K562 (cell line): ENCODE measurements around the gene TAGLN3. TPM values are rescaled to one million over a fixed set of nuclear protein-coding genes. Genes with fewer than 3 reads are reported as not detected.

Experiments
- ATAC-seq: fragments of 200-7000 bp; cut with Tn5 transposase; 3 replicates; pipeline ENCODE4 v1.9.1; 2020; ENCODE audit warnings: moderate library complexity
- BruUV-seq: library from RNA; stranded (reverse); fragments of 400-500 nt; replicated peaks from 2 replicates; lab custom pipeline; 2021; lab: Mats Ljungman, UMichigan
- CTCF ChIA-PET: fragments of 300-600 bp; formaldehyde crosslinking; extraction: SDS; loops from one replicate; lab custom pipeline; 2021; ENCODE audit warnings: low intra/inter-chr PET ratio; lab: Yijun Ruan, JAX
- POLR2A ChIA-PET: fragments of 300-600, 350-650 bp; sonication (Branson Sonifier 250); formaldehyde crosslinking; extraction: SDS; loops from one replicate; lab custom pipeline; 2021; ENCODE audit warnings: antibody characterized with exemption, inconsistent platforms; lab: Yijun Ruan, JAX
- DNase-seq, 4 experiments: peaks; one replicate each; pipeline versions ENCODE4 v3.0.0 to v3.0.0-alpha.2; 2011 to 2018; ENCODE audit warnings: low spot score in 3 of 4, mixed read lengths in 3 of 4; ENCODE audit errors: extremely low read depth in 1 of 4
- FAIRE-seq: peaks from 2 replicates; lab custom pipeline; 2011; peaks lifted over from hg19 to GRCh38; lab: Jason Lieb, UNC
- H2AFZ ChIP-seq: 2 replicates; pipeline ENCODE4 v1.6.0; 2011; ENCODE audit warnings: low read depth, low read length, control low read depth, inconsistent platforms
- H3K27ac ChIP-seq: fragments of 200-600 bp; 3 replicates; pipeline ENCODE4 v1.8.0; 2011; ENCODE audit warnings: low read depth, mild to moderate bottlenecking, control low read depth, inconsistent platforms, low read length, moderate library complexity, mixed read lengths; ENCODE audit errors: extremely low read depth
- H3K27me3 ChIP-seq, 2 experiments: fragments of 300-600 bp in 1 of 2; 2 replicates in 1 of 2; 3 replicates in 1 of 2; pipeline versions ENCODE4 v1.6.0 to v1.8.0; 2011; ENCODE audit warnings: inconsistent platforms in 2 of 2, low read length in 2 of 2, mild to moderate bottlenecking in 1 of 2, mixed read lengths in 1 of 2, moderate library complexity in 1 of 2; ENCODE audit not compliant: control insufficient read depth in 2 of 2, insufficient read depth in 2 of 2
- H3K36me3 ChIP-seq: fragments of 300-600 bp; 3 replicates; pipeline ENCODE4 v1.8.0; 2011; ENCODE audit warnings: mild to moderate bottlenecking, low read length, inconsistent platforms; ENCODE audit not compliant: control insufficient read depth, insufficient read depth
- H3K4me1 ChIP-seq, 2 experiments: fragments of 200-600 bp in 1 of 2; replicated peaks in 1 of 2; 2 replicates in 1 of 2; 3 replicates in 1 of 2; pipeline versions ENCODE4 v1.5.1 to v1.8.0; 2011; ENCODE audit warnings: inconsistent platforms in 2 of 2, low read length in 2 of 2, mild to moderate bottlenecking in 1 of 2, mixed read lengths in 1 of 2, moderate library complexity in 1 of 2; ENCODE audit not compliant: control insufficient read depth in 2 of 2, insufficient read depth in 2 of 2
- H3K4me2 ChIP-seq: 2 replicates; pipeline ENCODE4 v1.6.1; 2011; ENCODE audit warnings: low read length, control low read depth, inconsistent platforms, mixed read lengths; ENCODE audit not compliant: insufficient read depth
- H3K4me3 ChIP-seq: fragments of 200-600 bp; sonication (generic), shearing (Covaris generic); 2 replicates; pipeline ENCODE4 v1.5.1; 2016; ENCODE audit warnings: control low read depth, inconsistent platforms
- H3K79me2 ChIP-seq: fragments of 200-600 bp; 3 replicates; pipeline ENCODE4 v1.8.0; 2011; ENCODE audit warnings: low read length, inconsistent platforms; ENCODE audit not compliant: control insufficient read depth, insufficient read depth
- H3K9ac ChIP-seq, 2 experiments: 2 replicates each; pipeline versions ENCODE4 v1.6.0 to v1.6.1; 2011; ENCODE audit warnings: low read depth in 2 of 2, low read length in 2 of 2, control low read depth in 1 of 2, inconsistent platforms in 1 of 2, mild to moderate bottlenecking in 1 of 2, mixed read lengths in 1 of 2; ENCODE audit not compliant: insufficient read depth in 1 of 2
- H3K9me1 ChIP-seq: one replicate; pipeline ENCODE4 v1.6.0; 2011; ENCODE audit warnings: inconsistent platforms, mild to moderate bottlenecking, low read length, moderate library complexity; ENCODE audit not compliant: control insufficient read depth, insufficient read depth
- H3K9me3 ChIP-seq: replicated peaks from 2 replicates; pipeline ENCODE4 v1.5.1; 2011; ENCODE audit warnings: low read depth, low read length, inconsistent platforms; ENCODE audit not compliant: control insufficient read depth, insufficient read depth
- H4K20me1 ChIP-seq: replicated peaks from 2 replicates; pipeline ENCODE4 v1.6.1; 2011; ENCODE audit warnings: low read length, inconsistent platforms, mixed read lengths; ENCODE audit not compliant: control insufficient read depth, insufficient read depth
- WGBS: fragments of 100-300 bp; shearing (Covaris generic); methylation state at CpG from one replicate; pipeline ENCODE4 v1.1.6; 2016; ENCODE audit warnings: low coverage, mixed read lengths; ENCODE audit not compliant: insufficient coverage; ENCODE audit errors: missing lambda C conversion rate; 5-methylcytosine and 5-hydroxymethylcytosine counted together
- in situ Hi-C: fragments of 300-500 bp; cut with MboI; formaldehyde crosslinking; loops from 4 replicates; pipeline ENCODE4 v1.15.0; 2018; ENCODE audit warnings: inconsistent platforms, mixed read lengths
- intact Hi-C: fragments of 100-400 bp; cut with micrococcal nuclease; formaldehyde crosslinking; loops from 2 replicates; pipeline ENCODE4 v1.14.2; 2022
- polyA plus RNA-seq, 8 experiments: library from polyadenylated mRNA; depleted of rRNA in 4 of 8; stranded (reverse) in 5 of 8; unstranded in 3 of 8; fragments of >200 nt; fragmentation: Nextera tagmentation in 2 of 8; fragmentation: Illumina TruSeq in 1 of 8; extraction: Ambion mirVana in 2 of 8; extraction: Trizol in 1 of 8; gene quantifications; 2 replicates each; pipeline versions ENCODE4 v1.2.1 to v1.2.3, GENCODE V29; 2011 to 2014; ENCODE audit warnings: inconsistent platforms in 1 of 8, missing spikeins in 1 of 8
- total RNA-seq, 7 experiments: library from RNA; depleted of rRNA in 6 of 7; stranded (reverse); fragments of >200 nt in 6 of 7; fragmentation: Illumina TruSeq in 2 of 7; extraction: Trizol in 2 of 7; gene quantifications; 2 replicates each; pipeline versions ENCODE4 v1.2.1 to v1.2.3, GENCODE V29; 2011 to 2021; ENCODE audit warnings: low replicate concordance in 1 of 7
- TF ChIP-seq, protein P1 (sequence below): sonication (generic); formaldehyde crosslinking; IDR thresholded peaks from 2 replicates; pipeline ENCODE4 v1.8.1; 2023; ENCODE audit warnings: missing genetic modification reagents, mild to moderate bottlenecking, borderline replicate concordance
- TF ChIP-seq, protein P2 (sequence below): fragments of 450-650 bp; formaldehyde crosslinking; IDR thresholded peaks from 2 replicates; pipeline ENCODE4 v1.4.0; 2020; ENCODE audit warnings: mild to moderate bottlenecking, mixed read lengths

The TAGLN3 gene
- total and polyA plus RNA-seq, 9 of the 15 experiments (the other 6 are each of a cell fraction or from before 2014, with no cell fraction given) = 0.06 TPM; not detected in 7

DNA sequence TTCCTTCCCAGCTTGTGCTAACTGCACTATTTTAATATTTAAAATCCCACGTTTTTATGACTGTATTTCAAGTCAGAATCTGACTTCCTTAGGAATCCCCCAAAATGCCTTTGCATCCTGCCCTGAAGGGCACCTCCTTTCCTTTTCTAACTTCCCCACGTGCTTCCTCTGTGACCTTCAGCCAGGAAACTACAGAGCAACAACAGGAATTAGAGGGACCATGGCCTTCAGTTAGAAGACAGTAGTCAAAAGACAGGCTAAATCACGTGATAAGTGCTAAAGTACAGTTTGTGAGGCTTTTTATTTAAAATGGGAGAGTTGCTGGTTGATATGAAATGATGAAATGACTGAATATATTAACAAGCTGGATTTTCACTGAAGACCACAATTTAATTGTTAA is 31.7 kb upstream of the TAGLN3 start:
- no peaks in the 10 kb centered on the region for H3K79me2 ChIP-seq
- in situ Hi-C loops = no loop called here
- TF ChIP-seq, protein P1, sequence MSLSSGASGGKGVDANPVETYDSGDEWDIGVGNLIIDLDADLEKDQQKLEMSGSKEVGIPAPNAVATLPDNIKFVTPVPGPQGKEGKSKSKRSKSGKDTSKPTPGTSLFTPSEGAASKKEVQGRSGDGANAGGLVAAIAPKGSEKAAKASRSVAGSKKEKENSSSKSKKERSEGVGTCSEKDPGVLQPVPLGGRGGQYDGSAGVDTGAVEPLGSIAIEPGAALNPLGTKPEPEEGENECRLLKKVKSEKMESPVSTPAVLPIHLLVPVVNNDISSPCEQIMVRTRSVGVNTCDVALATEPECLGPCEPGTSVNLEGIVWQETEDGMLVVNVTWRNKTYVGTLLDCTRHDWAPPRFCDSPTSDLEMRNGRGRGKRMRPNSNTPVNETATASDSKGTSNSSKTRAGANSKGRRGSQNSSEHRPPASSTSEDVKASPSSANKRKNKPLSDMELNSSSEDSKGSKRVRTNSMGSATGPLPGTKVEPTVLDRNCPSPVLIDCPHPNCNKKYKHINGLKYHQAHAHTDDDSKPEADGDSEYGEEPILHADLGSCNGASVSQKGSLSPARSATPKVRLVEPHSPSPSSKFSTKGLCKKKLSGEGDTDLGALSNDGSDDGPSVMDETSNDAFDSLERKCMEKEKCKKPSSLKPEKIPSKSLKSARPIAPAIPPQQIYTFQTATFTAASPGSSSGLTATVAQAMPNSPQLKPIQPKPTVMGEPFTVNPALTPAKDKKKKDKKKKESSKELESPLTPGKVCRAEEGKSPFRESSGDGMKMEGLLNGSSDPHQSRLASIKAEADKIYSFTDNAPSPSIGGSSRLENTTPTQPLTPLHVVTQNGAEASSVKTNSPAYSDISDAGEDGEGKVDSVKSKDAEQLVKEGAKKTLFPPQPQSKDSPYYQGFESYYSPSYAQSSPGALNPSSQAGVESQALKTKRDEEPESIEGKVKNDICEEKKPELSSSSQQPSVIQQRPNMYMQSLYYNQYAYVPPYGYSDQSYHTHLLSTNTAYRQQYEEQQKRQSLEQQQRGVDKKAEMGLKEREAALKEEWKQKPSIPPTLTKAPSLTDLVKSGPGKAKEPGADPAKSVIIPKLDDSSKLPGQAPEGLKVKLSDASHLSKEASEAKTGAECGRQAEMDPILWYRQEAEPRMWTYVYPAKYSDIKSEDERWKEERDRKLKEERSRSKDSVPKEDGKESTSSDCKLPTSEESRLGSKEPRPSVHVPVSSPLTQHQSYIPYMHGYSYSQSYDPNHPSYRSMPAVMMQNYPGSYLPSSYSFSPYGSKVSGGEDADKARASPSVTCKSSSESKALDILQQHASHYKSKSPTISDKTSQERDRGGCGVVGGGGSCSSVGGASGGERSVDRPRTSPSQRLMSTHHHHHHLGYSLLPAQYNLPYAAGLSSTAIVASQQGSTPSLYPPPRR = no peak
- TF ChIP-seq, protein P2, sequence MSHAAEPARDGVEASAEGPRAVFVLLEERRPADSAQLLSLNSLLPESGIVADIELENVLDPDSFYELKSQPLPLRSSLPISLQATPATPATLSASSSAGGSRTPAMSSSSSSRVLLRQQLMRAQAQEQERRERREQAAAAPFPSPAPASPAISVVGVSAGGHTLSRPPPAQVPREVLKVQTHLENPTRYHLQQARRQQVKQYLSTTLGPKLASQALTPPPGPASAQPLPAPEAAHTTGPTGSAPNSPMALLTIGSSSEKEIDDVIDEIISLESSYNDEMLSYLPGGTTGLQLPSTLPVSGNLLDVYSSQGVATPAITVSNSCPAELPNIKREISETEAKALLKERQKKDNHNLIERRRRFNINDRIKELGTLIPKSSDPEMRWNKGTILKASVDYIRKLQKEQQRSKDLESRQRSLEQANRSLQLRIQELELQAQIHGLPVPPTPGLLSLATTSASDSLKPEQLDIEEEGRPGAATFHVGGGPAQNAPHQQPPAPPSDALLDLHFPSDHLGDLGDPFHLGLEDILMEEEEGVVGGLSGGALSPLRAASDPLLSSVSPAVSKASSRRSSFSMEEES (CRISPR knock-in tag) = peak; percentile 60
- no peaks in the 10 kb centered on the region for H3K4me1 ChIP-seq
- no peaks in the 10 kb centered on the region for H3K36me3 ChIP-seq
- H3K9ac ChIP-seq = no peak overlapping the region
- no peaks in the 10 kb centered on the region for H3K9me3 ChIP-seq
- no peaks in the 10 kb centered on the region for H3K9me1 ChIP-seq
- no peak overlapping the region for H3K27ac ChIP-seq
- H4K20me1 ChIP-seq = no peaks in the 10 kb centered on the region
- ChIA-PET CTCF (interaction anchor here (0.6 to 2.1 kb wide), 4 partner anchors 249 to 682 kb away, joined by 4 to 8 read pairs (median 6); no protein-coding TSS in a partner anchor), POLR2A (no interaction called here)
- FAIRE-seq = no peak
- ATAC-seq = no peak
- intact Hi-C loops = loop anchor here (1.0 kb wide), 1 partner anchor 250 kb away; no protein-coding TSS in a partner anchor
- H3K4me2 ChIP-seq = no peak overlapping the region
- no peak overlapping the region for H3K4me3 ChIP-seq
- H3K27me3 ChIP-seq = no peaks in the 10 kb centered on the region; a peak in 2 of 5 replicates
- 5% methylated on average over 3 of the region's 3 CpGs for WGBS
- no TSS peak for BruUV-seq
- no peak for DNase-seq
- no peak overlapping the region for H2AFZ ChIP-seq
